ENCODE data around the gene RBBP7. TPM values are rescaled to one million over a fixed set of nuclear protein-coding genes. Genes with fewer than 3 reads are reported as not detected.

Gene RBBP7
- total and polyA plus RNA-seq, 2 of the 13 experiments (the other 11 are each of a cell fraction or from before 2014, with no cell fraction given), result 89.5 to 145 TPM

DNA sequence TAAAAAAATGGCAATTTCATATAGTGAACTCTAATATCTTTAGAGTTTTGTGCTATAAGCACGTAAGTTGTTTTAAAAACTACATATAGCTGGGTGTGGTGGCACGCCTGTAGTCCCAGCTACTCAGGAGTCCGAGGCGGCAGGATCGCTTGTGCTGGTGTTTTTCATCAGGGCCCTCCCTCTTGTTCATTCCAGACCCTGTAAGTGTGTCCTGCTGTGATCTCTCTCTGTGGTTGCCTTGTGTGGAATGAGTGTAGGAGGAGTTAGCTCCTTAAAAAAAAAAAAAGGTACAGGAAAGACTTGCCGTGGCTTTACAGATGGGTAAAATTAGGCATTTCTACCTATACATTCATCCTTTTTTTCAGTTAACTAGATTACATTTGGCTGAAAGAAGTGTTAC, 35.4 kb downstream of the RBBP7 start (continued):
- TF ChIP-seq, protein P1, sequence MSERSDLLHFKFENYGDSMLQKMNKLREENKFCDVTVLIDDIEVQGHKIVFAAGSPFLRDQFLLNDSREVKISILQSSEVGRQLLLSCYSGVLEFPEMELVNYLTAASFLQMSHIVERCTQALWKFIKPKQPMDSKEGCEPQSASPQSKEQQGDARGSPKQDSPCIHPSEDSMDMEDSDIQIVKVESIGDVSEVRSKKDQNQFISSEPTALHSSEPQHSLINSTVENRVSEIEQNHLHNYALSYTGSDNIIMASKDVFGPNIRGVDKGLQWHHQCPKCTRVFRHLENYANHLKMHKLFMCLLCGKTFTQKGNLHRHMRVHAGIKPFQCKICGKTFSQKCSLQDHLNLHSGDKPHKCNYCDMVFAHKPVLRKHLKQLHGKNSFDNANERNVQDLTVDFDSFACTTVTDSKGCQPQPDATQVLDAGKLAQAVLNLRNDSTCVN (CRISPR knock-in tag; IDR thresholded peaks at IDR 0.05; ENCODE audit: borderline replicate concordance), result no peak
- TF ChIP-seq, protein P2, sequence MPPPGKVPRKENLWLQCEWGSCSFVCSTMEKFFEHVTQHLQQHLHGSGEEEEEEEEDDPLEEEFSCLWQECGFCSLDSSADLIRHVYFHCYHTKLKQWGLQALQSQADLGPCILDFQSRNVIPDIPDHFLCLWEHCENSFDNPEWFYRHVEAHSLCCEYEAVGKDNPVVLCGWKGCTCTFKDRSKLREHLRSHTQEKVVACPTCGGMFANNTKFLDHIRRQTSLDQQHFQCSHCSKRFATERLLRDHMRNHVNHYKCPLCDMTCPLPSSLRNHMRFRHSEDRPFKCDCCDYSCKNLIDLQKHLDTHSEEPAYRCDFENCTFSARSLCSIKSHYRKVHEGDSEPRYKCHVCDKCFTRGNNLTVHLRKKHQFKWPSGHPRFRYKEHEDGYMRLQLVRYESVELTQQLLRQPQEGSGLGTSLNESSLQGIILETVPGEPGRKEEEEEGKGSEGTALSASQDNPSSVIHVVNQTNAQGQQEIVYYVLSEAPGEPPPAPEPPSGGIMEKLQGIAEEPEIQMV (CRISPR knock-in tag; IDR thresholded peaks at IDR 0.05; ENCODE audit: low read depth), result no peak
- no peak for TF ChIP-seq ZNF746 (CRISPR knock-in tag; IDR thresholded peaks at IDR 0.05)
- no peak for TF ChIP-seq FIP1L1 (IDR thresholded peaks at IDR 0.05; ENCODE audit: borderline replicate concordance, insufficient read depth, low read depth, low read length)
- no peak for TF ChIP-seq ZNF20 (CRISPR knock-in tag; IDR thresholded peaks at IDR 0.05)
- TF ChIP-seq KLF6 (CRISPR knock-in tag; IDR thresholded peaks at IDR 0.05), result no peak
- no peak for TF ChIP-seq PRMT3 (CRISPR knock-in tag; IDR thresholded peaks at IDR 0.05; ENCODE audit: borderline replicate concordance, low read depth)
- TF ChIP-seq, protein P3, sequence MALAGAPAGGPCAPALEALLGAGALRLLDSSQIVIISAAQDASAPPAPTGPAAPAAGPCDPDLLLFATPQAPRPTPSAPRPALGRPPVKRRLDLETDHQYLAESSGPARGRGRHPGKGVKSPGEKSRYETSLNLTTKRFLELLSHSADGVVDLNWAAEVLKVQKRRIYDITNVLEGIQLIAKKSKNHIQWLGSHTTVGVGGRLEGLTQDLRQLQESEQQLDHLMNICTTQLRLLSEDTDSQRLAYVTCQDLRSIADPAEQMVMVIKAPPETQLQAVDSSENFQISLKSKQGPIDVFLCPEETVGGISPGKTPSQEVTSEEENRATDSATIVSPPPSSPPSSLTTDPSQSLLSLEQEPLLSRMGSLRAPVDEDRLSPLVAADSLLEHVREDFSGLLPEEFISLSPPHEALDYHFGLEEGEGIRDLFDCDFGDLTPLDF (CRISPR knock-in tag; IDR thresholded peaks at IDR 0.05), result no peak
- TF ChIP-seq ZNF251 (CRISPR knock-in tag; IDR thresholded peaks at IDR 0.05), result no peak
- TF ChIP-seq, protein P4, sequence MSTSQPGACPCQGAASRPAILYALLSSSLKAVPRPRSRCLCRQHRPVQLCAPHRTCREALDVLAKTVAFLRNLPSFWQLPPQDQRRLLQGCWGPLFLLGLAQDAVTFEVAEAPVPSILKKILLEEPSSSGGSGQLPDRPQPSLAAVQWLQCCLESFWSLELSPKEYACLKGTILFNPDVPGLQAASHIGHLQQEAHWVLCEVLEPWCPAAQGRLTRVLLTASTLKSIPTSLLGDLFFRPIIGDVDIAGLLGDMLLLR (CRISPR knock-in tag; IDR thresholded peaks at IDR 0.05), result no peak
- no peak for TF ChIP-seq ZNF253 (CRISPR knock-in tag; IDR thresholded peaks at IDR 0.05; ENCODE audit: borderline replicate concordance)
- no peak for TF ChIP-seq EED (CRISPR knock-in tag; IDR thresholded peaks at IDR 0.05)

All from HepG2 (cell line).